ENCODE data around the gene THUMPD3. TPM values are rescaled to one million over a fixed set of nuclear protein-coding genes. Genes with fewer than 3 reads are reported as not detected.

Gene THUMPD3
- total RNA-seq, 2 donors from 2014 or later = 28.8 to 38.7 TPM

GRCh38 chr3:9327578-9327977, 35.3 kb upstream of the THUMPD3 start:
- intact Hi-C loops (cut with DNase I) = no loop called here
- no peak for DNase-seq (ENCODE audit: low spot score)
- no peaks in the 10 kb centered on the region for H3K4me1 ChIP-seq (replicated peaks)
- no peak overlapping the region for H3K27ac ChIP-seq
- TF ChIP-seq, protein P1, sequence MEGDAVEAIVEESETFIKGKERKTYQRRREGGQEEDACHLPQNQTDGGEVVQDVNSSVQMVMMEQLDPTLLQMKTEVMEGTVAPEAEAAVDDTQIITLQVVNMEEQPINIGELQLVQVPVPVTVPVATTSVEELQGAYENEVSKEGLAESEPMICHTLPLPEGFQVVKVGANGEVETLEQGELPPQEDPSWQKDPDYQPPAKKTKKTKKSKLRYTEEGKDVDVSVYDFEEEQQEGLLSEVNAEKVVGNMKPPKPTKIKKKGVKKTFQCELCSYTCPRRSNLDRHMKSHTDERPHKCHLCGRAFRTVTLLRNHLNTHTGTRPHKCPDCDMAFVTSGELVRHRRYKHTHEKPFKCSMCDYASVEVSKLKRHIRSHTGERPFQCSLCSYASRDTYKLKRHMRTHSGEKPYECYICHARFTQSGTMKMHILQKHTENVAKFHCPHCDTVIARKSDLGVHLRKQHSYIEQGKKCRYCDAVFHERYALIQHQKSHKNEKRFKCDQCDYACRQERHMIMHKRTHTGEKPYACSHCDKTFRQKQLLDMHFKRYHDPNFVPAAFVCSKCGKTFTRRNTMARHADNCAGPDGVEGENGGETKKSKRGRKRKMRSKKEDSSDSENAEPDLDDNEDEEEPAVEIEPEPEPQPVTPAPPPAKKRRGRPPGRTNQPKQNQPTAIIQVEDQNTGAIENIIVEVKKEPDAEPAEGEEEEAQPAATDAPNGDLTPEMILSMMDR (IDR thresholded peaks at IDR 0.05) = no peak
- TF ChIP-seq POLR2A (IDR thresholded peaks at IDR 0.05) (no peak), POLR2AphosphoS5 (IDR thresholded peaks at IDR 0.05) (no peak)
- 90% methylated on average over 1 of the region's 1 CpG for WGBS
- no peaks in the 10 kb centered on the region for H3K9me3 ChIP-seq
- H3K27me3 ChIP-seq (replicated peaks; ENCODE audit: insufficient read depth) = no peaks in the 10 kb centered on the region
- no peaks in the 10 kb centered on the region for H3K36me3 ChIP-seq
- H3K4me3 ChIP-seq = no peak overlapping the region

DNA sequence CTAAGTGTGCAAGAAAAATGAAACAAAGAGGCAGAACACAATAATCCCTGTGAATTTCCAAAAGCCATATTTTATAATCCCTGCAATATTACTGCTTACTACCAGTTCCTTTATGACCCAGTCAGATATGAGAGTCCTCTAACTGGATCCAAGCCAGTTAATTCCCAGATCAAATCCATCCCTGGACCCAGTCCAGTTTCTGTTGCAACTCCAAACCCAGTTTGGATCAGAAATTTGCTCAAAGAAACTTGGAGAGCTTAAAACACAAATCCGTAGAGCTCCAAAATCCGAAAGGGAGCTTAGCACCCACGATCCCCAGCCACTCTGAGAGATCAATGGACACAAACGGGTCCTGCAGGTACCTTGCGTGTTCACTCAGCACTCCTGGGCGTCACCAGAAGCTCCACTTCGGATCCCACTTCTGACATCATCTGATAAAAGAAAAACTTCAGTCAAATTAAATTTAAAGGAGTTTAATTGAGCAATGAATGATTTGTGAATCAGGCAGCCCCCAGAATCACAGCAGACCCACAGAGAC, 32.6 kb upstream of the THUMPD3 start:
- no peak overlapping the region for H3K27ac ChIP-seq
- DNase-seq (ENCODE audit: low spot score) = no peak
- TF ChIP-seq POLR2A (IDR thresholded peaks at IDR 0.05) (no peak), POLR2AphosphoS5 (IDR thresholded peaks at IDR 0.05) (no peak)
- TF ChIP-seq, protein P1 (IDR thresholded peaks at IDR 0.05) = no peak
- H3K27me3 ChIP-seq (replicated peaks; ENCODE audit: insufficient read depth) = no peaks in the 10 kb centered on the region
- H3K36me3 ChIP-seq = no peaks in the 10 kb centered on the region
- 83% methylated on average over 7 of the region's 7 CpGs for WGBS
- H3K4me1 ChIP-seq (replicated peaks) = no peaks in the 10 kb centered on the region
- no peaks in the 10 kb centered on the region for H3K9me3 ChIP-seq
- no peak overlapping the region for H3K4me3 ChIP-seq
- intact Hi-C loops (cut with DNase I) = no loop called here

- no peaks in the 10 kb centered on the region for H3K36me3 ChIP-seq
- H3K27ac ChIP-seq = no peak overlapping the region
- no peaks in the 10 kb centered on the region for H3K27me3 ChIP-seq (replicated peaks; ENCODE audit: insufficient read depth)
- H3K4me1 ChIP-seq (replicated peaks) = no peaks in the 10 kb centered on the region
- no peak for TF ChIP-seq POLR2AphosphoS5 (IDR thresholded peaks at IDR 0.05)
- TF ChIP-seq POLR2A (IDR thresholded peaks at IDR 0.05) = no peak
- TF ChIP-seq, protein P1 (IDR thresholded peaks at IDR 0.05) = no peak
- intact Hi-C loops (cut with DNase I) = no loop called here
- DNase-seq (ENCODE audit: low spot score) = no peak
- H3K9me3 ChIP-seq = no peaks in the 10 kb centered on the region
- H3K4me3 ChIP-seq = no peak overlapping the region
- WGBS = 93% methylated on average over 2 of the region's 2 CpGs
These were observed 31.7 kb upstream of the THUMPD3 start for GRCh38 chr3:9331171-9331570.

DNA sequence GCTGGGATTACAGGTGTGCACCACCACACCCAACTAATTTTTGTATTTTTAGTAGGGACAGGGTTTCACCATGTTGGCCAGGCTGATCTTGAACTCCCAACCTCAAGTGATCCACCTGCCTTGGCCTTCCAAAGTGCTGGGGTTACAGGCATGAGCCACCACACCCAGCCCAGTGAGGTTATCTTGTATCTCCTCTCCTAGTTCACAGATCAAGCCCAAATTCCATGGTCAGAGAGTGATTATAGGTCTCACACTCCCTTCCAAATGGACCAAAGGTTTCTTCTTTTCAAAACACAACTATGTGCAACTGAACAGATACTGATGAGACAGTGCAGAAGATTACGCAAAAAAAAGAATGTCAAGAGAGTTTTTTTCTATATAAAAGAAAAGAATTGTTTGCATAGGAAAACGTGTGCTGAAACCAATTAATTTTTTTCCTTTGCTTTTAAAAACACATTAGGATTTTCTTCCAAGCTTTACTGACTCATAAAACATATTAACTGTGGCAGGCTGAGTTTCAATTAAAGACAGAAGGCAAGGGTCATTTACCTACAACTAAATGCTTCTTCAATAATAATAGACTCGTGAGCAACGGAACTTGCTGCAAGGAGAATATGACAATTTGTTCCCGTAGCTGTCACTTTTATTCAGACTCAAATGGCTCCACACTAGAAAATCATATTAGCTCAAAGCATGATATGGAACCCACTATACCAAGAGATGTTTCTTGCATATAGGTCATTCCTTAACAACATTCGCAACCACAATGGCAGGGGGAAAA, 30.4 kb upstream of the THUMPD3 start:
- Histone ChIP-seq H3K27me3 (replicated peaks; ENCODE audit: insufficient read depth) (no peaks in the 10 kb centered on the region), H3K4me1 (replicated peaks) (no peaks in the 10 kb centered on the region), H3K4me3 (no peak overlapping the region), H3K27ac (no peak overlapping the region), H3K9me3 (no peaks in the 10 kb centered on the region), H3K36me3 (no peaks in the 10 kb centered on the region)
- intact Hi-C loops (cut with DNase I) = no loop called here
- TF ChIP-seq, protein P1 (IDR thresholded peaks at IDR 0.05) = no peak
- no peak for TF ChIP-seq POLR2AphosphoS5 (IDR thresholded peaks at IDR 0.05)
- 52% methylated on average over 6 of the region's 6 CpGs for WGBS
- no peak for DNase-seq (ENCODE audit: low spot score)

All from prostate gland (tissue), 2 donors.